PC-9 (cell line): Measurements from ENCODE around the gene PPM1A. TPM values are rescaled to one million over a fixed set of nuclear protein-coding genes. Genes with fewer than 3 reads are reported as not detected.

ENCODE experiments used
- BruUV-seq: library from RNA; stranded (reverse); fragments of 400-500 nt; replicated peaks from 2 replicates; lab custom pipeline; 2021; lab: Mats Ljungman, UMichigan
- CTCF ChIA-PET: fragments of 300-600 bp; sonication (Branson Sonifier 250); formaldehyde crosslinking; loops from one replicate; lab custom pipeline; 2022; ENCODE audit warnings: antibody characterized with exemption; lab: Charles Lee
- POLR2A ChIA-PET: fragments of 300-600 bp; sonication (Branson Sonifier 250); formaldehyde crosslinking; loops from one replicate; lab custom pipeline; 2022; ENCODE audit warnings: antibody characterized with exemption; ENCODE audit not compliant: unreplicated experiment; lab: Charles Lee
- DNase-seq, 2 experiments: peaks; one replicate each; pipeline versions ENCODE4 v3.0.0 to v3.0.0-alpha.2; 2015 to 2022; ENCODE audit warnings: mixed read lengths in 1 of 2
- H2AFZ ChIP-seq: fragments of 200-600 bp; sonication (generic); 2 replicates; pipeline ENCODE4 v1.8.1; 2017; ENCODE audit warnings: antibody characterized with exemption
- H3F3A ChIP-seq: fragments of 200-600 bp; sonication (generic); 2 replicates; pipeline ENCODE4 v1.8.1; 2017; ENCODE audit warnings: antibody characterized with exemption, mild to moderate bottlenecking, low read depth; ENCODE audit not compliant: insufficient read depth
- H3K27ac ChIP-seq: fragments of 200-600 bp; sonication (generic); 2 replicates; pipeline ENCODE4 v1.6.1; 2016; ENCODE audit warnings: mixed run types
- H3K27me3 ChIP-seq: fragments of 200-600 bp; sonication (generic); 2 replicates; pipeline ENCODE4 v1.6.1; 2016; ENCODE audit warnings: low read depth, mixed run types; ENCODE audit not compliant: insufficient read depth
- H3K36me3 ChIP-seq: fragments of 200-600 bp; sonication (generic); 2 replicates; pipeline ENCODE4 v1.6.1; 2016; ENCODE audit warnings: low read depth, mixed run types
- H3K4me1 ChIP-seq: fragments of 200-600 bp; sonication (generic); replicated peaks from 2 replicates; pipeline ENCODE4 v1.6.1; 2016; ENCODE audit warnings: mixed run types; ENCODE audit not compliant: insufficient read depth
- H3K4me2 ChIP-seq: fragments of 200-600 bp; sonication (generic); 2 replicates; pipeline ENCODE4 v1.6.1; 2017; ENCODE audit warnings: mixed run types
- H3K4me3 ChIP-seq: fragments of 200-600 bp; sonication (generic); 2 replicates; pipeline ENCODE4 v1.6.1; 2016; ENCODE audit warnings: mixed run types
- H3K79me2 ChIP-seq: fragments of 200-600 bp; sonication (generic); 2 replicates; pipeline ENCODE4 v1.6.1; 2017; ENCODE audit warnings: low read depth, mixed run types
- H3K9me2 ChIP-seq: fragments of 200-600 bp; sonication (generic); 2 replicates; pipeline ENCODE4 v1.8.1; 2017; ENCODE audit warnings: mild to moderate bottlenecking; ENCODE audit not compliant: insufficient read depth
- H3K9me3 ChIP-seq: fragments of 200-600 bp; sonication (generic); 2 replicates; pipeline ENCODE4 v1.8.1; 2016; ENCODE audit warnings: low read depth; ENCODE audit not compliant: insufficient read depth
- H4K20me1 ChIP-seq: fragments of 200-600 bp; sonication (generic); 2 replicates; pipeline ENCODE4 v1.8.1; 2017; ENCODE audit not compliant: insufficient read depth
- EZH2 ChIP-seq: fragments of 200-600 bp; sonication (generic); IDR thresholded peaks from 2 replicates; pipeline ENCODE4 v1.8.0; 2017; ENCODE audit warnings: antibody characterized with exemption, low read depth
- intact Hi-C: fragments of 100-400 bp; cut with micrococcal nuclease; formaldehyde crosslinking; loops from one replicate; pipeline ENCODE4 v1.10.0; 2022; ENCODE audit not compliant: unreplicated experiment
- total RNA-seq: library from RNA; stranded (reverse); gene quantifications from 2 replicates; pipeline ENCODE4 v1.2.3, GENCODE V29; 2021
- TF ChIP-seq, protein P1 (sequence below): fragments of 200-600 bp; sonication (generic); conservative IDR thresholded peaks from 2 replicates; pipeline ENCODE4 v1.6.1; 2017; ENCODE audit warnings: mixed run types, antibody characterized with exemption, mild to moderate bottlenecking, moderate library complexity

PPM1A gene
- total RNA-seq, 1 experiment from 2014 or later = 60.9 TPM

DNA sequence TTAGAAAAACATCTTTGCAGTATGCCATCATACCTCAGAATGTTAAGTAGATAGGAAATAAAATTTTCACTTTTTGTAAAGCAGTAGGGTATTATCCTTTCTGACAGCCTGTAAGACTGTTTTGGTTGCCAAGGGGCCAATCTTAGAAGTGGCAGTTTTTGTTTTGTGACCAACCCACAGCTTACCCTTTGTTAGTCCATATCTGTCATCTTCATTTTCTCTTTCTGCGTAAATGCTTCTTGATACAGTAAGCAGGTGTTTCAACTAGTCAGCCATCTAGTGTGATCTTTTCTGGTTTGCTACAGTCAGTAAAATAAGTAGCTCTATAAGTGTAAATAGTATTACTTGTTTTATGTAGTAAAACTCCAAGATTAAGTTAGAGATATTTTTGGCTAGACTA is 8.8 kb downstream of the PPM1A start:
- no peak for DNase-seq
- Histone ChIP-seq H3K9me3 (no peaks in the 10 kb centered on the region), H2AFZ (no peak overlapping the region), H4K20me1 (peaks cover 33% of the 10 kb centered on the region), H3F3A (no peaks in the 10 kb centered on the region), H3K27me3 (no peaks in the 10 kb centered on the region), H3K4me2 (no peak overlapping the region), H3K9me2 (no peaks in the 10 kb centered on the region), H3K4me3 (no peak overlapping the region), H3K27ac (no peak overlapping the region), H3K4me1 (no peaks in the 10 kb centered on the region), H3K79me2 (peaks cover 97% of the 10 kb centered on the region), H3K36me3 (0 out of 2 replicates have a peak, but pooled peaks cover 7% of the 10 kb centered on the region)
- no TSS peak for BruUV-seq
- POLR2A ChIA-PET = interaction anchor here (0.7 kb wide), 1 partner anchor 54 kb away, joined by 3 read pairs; no protein-coding TSS in a partner anchor
- TF ChIP-seq EZH2 = no peak
- TF ChIP-seq, protein P1, sequence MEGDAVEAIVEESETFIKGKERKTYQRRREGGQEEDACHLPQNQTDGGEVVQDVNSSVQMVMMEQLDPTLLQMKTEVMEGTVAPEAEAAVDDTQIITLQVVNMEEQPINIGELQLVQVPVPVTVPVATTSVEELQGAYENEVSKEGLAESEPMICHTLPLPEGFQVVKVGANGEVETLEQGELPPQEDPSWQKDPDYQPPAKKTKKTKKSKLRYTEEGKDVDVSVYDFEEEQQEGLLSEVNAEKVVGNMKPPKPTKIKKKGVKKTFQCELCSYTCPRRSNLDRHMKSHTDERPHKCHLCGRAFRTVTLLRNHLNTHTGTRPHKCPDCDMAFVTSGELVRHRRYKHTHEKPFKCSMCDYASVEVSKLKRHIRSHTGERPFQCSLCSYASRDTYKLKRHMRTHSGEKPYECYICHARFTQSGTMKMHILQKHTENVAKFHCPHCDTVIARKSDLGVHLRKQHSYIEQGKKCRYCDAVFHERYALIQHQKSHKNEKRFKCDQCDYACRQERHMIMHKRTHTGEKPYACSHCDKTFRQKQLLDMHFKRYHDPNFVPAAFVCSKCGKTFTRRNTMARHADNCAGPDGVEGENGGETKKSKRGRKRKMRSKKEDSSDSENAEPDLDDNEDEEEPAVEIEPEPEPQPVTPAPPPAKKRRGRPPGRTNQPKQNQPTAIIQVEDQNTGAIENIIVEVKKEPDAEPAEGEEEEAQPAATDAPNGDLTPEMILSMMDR = no peak
- CTCF ChIA-PET = no interaction called here
- intact Hi-C loops = no loop called here

DNA sequence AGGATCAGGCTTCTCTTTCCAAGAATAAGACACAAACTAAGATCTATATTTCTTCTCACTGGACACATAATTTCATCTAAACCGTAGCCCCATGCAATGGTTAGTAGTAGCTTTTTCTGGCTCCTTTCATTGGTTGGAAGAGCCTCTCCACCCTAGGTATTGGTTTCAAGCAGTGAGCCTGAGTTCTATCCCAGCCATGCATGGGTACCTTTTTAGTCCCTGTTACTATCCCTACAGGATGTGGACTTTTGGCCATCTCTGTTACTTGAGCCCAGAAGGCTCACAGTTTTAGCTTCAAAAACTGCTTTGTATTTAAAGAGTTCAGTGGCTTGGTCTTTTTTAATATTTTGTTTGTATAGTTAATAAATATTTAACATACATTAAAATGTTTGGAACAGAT is 16.1 kb downstream of the PPM1A start:
- no peaks in the 10 kb centered on the region for H3K9me2 ChIP-seq
- H3K4me3 ChIP-seq = no peak overlapping the region
- no peaks in the 10 kb centered on the region for H3K36me3 ChIP-seq
- ChIA-PET CTCF (no interaction called here), POLR2A (no interaction called here)
- no peak overlapping the region for H3K27ac ChIP-seq
- DNase-seq = no peak
- no peaks in the 10 kb centered on the region for H3K4me1 ChIP-seq
- no peaks in the 10 kb centered on the region for H3K27me3 ChIP-seq
- intact Hi-C loops = loop anchor here (5.0 kb wide), 1 partner anchor 297 kb away; no protein-coding TSS in a partner anchor
- H3K9me3 ChIP-seq = no peaks in the 10 kb centered on the region
- no peak overlapping the region for H2AFZ ChIP-seq
- peaks cover 94% of the 10 kb centered on the region for H3K79me2 ChIP-seq
- TF ChIP-seq, protein P1 = no peak
- TF ChIP-seq EZH2 = no peak
- no peak overlapping the region for H3K4me2 ChIP-seq
- no peaks in the 10 kb centered on the region for H3F3A ChIP-seq
- BruUV-seq = no TSS peak
- peaks cover 19% of the 10 kb centered on the region; the same call in 1 of the 2 replicates for H4K20me1 ChIP-seq

DNA sequence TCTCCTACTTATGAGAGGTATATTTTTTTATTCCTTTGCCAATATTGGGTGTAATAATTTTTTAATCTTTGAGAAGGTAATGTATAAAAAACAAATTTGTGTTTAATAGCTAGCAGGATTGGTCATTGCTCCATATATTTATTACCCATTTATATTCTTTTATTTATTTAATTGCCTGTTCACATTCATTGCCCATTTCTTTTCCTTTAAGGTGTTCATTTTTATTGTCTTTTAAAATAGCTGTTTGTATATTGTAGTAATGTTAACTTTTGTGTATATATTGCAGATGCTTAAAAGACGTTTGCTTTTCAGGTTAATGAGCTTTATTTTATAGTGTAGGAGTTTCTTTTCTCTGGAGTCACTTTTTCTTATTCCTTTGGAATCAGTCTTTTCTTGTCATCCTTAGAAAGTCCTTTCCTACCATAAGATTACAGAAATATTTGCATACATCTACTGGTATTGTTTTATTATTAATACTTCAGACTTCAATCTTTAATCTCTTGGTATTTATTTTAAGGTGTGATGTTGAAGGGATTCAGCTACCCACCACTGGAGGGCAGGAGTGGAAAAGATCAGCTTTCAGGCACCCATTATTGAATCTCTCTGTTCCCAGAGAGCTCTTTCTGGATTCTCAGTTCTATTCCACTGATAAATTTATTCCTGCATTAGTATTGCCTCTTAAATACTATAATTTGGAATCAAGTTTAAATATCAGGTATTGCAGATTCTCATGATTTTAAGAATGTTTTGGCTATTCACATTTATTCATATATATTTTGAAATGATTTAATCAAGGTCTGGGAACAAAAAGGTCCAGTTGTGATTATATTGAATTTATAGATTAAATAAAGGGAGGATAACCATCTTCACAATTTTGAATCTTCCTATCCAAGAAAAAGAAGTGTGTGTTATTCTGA is 17.3 kb downstream of the PPM1A start:
- Histone ChIP-seq H3K4me2 (no peak overlapping the region), H4K20me1 (peaks cover 22% of the 10 kb centered on the region; the same call in 1 of the 2 replicates), H3K27ac (no peak overlapping the region), H3K4me3 (no peak overlapping the region), H2AFZ (no peak overlapping the region), H3K9me3 (no peaks in the 10 kb centered on the region), H3K36me3 (no peaks in the 10 kb centered on the region), H3K9me2 (no peaks in the 10 kb centered on the region), H3F3A (no peaks in the 10 kb centered on the region), H3K27me3 (no peaks in the 10 kb centered on the region), H3K79me2 (peaks cover 93% of the 10 kb centered on the region), H3K4me1 (no peaks in the 10 kb centered on the region)
- DNase-seq = no peak
- POLR2A ChIA-PET = interaction anchor here (0.6 to 1.2 kb wide), 3 partner anchors 15 to 18 kb away, joined by 4 to 8 read pairs (median 5); no protein-coding TSS in a partner anchor
- CTCF ChIA-PET = interaction anchor here (0.6 kb wide), 1 partner anchor 460 kb away, joined by 3 read pairs; no protein-coding TSS in a partner anchor
- intact Hi-C loops = loop anchor here (5.0 kb wide), 1 partner anchor 296 kb away; no protein-coding TSS in a partner anchor
- no peak for TF ChIP-seq EZH2
- TF ChIP-seq, protein P1 = peak; percentile 77
- no TSS peak for BruUV-seq
